Measurements from ENCODE around the gene AFF1.
"Not testable (repeated sequence)": the region's sequence is repeated elsewhere in the genome, so short reads cannot be mapped to it uniquely, and the experiment has no call there.

Gene AFF1

DNA sequence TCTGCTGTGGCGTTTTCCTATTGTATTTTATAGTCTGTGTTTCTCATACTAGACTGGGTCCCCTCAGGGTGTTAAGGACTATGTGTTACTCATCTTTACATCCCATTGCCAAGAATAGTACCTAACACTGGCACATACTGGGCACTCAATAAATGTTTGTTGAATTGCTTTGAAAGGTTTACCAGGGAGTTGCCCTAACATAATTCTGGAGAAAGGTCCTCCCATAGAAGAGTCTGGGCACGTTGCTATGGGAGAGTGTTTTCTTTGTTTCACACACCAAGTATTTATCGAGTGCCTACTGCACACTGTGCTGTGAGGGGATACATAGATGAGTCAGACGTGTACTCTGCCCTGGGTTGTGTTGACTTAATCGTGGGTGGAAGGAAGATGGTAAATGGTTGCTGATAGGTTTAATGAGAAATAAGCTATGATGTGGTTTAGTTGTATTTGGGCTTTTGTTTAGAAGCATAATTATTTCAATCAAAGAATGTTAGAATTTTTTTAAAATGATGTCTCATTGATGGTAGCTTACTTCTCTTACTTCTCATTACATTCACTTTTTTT, 42.9 kb downstream of the AFF1 start:
- no peak for DNase-seq (ENCODE audit: low read depth in 1 of 2, low spot score in 1 of 2)

DNA sequence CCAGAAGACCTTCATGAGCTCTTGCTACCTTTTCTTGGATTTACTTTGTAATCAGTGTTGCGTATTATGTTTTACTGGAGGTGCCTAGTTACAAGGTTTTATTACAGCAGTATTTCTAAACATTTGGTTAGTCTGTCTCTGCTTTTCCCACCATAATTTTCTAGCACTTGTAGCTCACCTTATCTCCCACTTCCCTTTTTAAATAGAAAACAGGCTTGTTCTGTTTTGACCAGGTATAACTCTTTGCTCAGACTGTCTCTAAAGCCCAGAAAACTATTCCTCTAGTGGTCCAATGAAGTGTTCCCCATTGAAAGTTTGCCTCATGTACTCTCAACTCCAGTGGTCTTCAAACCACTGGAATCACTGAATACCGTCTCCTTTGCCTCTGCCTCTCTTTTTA, 43.9 kb downstream of the AFF1 start:
- no peak for DNase-seq (ENCODE audit: low read depth in 1 of 2, low spot score in 1 of 2)

DNA sequence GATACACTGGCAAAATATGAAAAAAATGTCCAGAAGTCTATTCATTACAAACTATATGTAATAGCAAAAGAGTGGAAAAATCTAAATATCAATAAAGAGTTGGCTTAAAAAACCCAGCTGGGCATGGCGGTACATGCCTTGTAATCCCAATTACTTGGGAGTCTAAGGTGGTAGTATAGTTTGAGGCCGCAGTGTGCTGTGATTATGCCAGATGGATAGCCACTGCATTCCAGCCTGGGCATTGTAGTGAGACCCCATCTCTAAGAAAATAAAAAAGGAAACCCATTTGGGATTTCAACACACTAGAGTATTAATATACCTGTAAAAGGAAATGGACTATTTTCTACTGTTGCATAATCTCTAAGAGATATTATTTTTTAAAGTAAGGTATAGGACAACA, 45.4 kb downstream of the AFF1 start:
- no peak for DNase-seq (ENCODE audit: low read depth in 1 of 2, low spot score in 1 of 2)

DNA sequence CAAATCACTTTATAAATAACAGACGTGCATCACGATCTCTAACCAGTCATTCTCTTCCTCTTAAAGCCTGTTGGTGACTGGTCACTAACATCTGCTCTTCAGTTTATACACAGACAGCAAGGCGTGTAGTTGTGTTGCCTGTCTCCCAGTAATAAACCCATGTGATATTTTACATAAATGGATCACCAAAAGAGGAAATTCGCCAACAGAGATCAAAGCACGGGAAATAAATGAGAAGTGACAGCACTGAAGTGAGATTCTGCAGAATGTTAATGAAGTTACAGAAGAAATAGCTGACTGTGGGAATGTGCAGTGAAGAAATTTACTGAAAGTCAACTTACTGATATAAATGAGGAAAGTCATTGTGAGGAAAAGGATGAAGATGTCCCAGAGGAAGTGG, 47.0 kb downstream of the AFF1 start:
- DNase-seq (ENCODE audit: low read depth in 1 of 2, low spot score in 1 of 2), result no peak

DNA sequence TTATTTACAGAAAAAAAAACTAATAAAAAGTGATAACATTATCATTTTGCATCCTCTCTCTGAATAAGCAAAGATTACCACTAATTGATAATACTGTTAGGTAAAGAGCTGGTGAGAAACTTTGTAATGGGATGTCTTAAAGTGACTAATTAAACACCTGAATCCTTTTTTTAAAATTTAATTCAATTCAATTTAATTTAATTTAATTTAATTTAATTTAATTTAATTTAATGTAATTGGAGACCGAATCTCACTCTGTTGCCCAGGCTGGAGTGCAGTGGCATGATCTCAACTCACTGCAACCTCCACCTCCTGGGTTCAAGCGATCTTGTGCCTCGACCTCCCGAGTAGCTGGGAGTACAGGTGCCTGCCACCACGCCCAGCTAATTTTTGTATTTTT, 51.0 kb downstream of the AFF1 start:
- not testable (repeated sequence) for DNase-seq (ENCODE audit: low read depth in 1 of 2, low spot score in 1 of 2)

GRCh38 chr4:86989658-86990057, 54.8 kb downstream of the AFF1 start:
- DNase-seq (ENCODE audit: low read depth in 1 of 2, low spot score in 1 of 2), result not testable (repeated sequence)

DNA sequence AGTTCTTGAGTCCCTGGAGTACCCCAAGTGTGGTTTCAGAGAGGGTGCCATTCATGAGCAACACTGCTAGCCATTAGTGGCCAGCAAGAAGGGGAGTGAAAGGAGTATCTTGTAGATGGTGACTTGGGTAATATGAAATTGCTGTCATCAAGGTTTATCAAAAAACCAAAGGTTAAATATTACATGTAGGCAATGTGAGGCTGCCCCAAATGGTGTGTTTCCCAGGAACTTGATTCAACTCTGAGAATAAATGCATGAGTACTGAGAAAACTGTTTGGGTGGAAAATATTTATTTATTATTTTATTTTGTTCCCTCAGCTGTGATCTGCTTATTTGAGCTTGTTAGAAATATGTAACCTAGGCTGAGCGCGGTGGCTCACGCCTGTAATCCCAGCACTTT, 55.7 kb downstream of the AFF1 start:
- DNase-seq (ENCODE audit: low read depth in 1 of 2, low spot score in 1 of 2), result no peak

- no peak for DNase-seq (ENCODE audit: low read depth in 1 of 2, low spot score in 1 of 2)
Observed at GRCh38 chr4:86991994-86992393, 57.2 kb downstream of the AFF1 start.

DNA sequence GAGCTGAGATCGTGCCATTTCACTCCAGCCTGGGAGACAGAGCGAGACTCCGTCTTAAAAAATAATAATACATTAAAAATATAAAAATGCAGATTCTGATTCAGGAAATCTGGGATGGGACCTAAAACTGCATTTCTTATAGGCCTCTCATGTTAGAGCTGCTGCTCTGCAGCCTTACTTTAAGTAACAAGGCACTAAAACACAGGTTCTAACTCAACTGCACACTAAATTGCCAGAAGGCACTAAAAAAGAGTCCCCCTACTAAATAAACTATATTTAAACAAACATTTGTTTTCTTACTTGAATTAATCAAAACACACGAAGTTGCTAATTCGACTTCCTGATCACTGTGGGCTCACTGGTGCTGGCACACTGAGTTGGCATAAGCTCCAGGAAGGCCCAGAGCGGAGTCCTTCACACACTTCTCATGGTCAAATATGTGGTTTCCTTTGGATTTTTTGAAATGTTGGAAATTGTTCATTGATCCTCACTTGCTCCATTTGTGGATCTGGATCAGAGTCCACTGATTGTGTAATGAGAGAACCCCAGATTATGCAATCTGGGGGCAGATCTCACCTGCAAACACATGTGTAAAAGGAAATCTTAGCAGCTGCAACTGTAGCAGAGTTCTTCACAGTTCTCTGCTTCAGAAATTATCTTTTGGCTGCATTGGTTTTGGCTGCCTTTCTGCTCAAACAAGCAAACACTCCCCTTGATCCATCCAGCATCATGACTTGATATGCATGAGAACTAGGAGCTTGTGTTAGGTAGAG, 59.3 kb downstream of the AFF1 start:
- no peak for DNase-seq (ENCODE audit: low read depth in 1 of 2, low spot score in 1 of 2)

DNA sequence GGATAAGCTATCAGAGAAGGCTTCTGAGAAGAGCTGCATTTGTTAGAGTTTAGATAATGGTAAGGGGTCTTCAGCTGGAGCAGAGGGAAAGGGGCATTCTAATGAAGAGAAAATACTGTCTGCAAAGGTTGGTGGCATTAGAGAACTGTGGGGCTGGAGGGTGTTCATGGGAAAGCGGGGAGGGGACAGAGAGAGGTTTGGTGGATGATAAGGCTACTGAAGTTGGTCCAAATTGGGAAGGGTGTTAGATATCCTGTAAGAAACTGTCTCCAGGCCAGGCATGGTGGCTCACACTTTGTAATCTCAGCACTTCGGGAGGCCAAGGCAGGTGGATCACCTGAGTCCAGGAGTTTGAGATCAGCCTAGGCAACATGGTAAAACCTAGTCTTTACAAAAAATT, 59.9 kb downstream of the AFF1 start:
- DNase-seq (ENCODE audit: low read depth in 1 of 2, low spot score in 1 of 2), result no peak

- DNase-seq (ENCODE audit: low read depth in 1 of 2, low spot score in 1 of 2), result not testable (repeated sequence)
Observed at GRCh38 chr4:86996510-86996909, 61.7 kb downstream of the AFF1 start.

DNA sequence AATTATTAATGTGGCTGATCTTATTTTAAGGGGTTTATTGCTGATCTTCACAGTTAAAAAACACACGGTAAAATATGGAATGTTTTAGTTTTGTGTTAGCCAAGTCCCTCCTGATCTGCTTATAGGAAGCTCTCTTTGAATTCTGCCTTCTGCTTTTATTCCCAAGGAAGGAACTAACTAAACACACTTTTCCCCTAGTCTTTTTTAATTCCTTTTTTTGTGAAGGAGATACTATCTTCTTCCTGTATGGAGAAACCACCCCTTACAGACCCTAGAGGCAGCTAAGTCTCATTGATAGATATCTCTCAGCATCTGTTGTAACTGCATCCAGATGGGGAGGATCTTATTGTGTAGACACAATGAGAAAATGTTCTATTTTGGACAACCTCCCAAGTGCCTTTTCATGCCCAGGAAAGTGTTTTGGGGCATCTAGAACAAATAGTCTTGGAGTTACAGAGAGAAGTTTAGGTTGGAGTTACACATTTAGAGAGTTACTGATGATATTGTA, 64.4 kb downstream of the AFF1 start:
- DNase-seq (ENCODE audit: low read depth in 1 of 2, low spot score in 1 of 2), result no peak

- DNase-seq (ENCODE audit: low read depth in 1 of 2, low spot score in 1 of 2), result no peak
Observed at GRCh38 chr4:87002682-87003043, 67.9 kb downstream of the AFF1 start.

DNA sequence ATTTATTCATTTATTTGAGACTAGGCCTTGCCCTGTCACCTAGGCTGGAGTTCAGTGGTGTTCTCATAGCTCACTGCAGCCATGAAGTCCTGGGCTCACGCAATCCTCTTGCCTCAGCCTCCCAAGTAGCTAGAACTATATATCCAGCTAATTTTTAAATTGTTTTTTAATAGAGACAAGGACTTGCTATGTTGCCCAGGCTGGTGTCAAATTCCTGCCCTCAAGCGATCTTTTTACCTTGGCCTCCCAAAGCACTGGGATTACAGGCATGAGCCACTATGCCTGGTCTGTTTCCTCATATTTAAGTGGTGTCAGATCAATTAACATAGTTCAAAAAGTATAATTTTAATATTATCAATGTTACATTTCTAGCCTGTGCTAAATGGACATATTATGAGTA, 68.5 kb downstream of the AFF1 start:
- DNase-seq (ENCODE audit: low read depth in 1 of 2, low spot score in 1 of 2), result no peak

GRCh38 chr4:87005369-87005689, 70.5 kb downstream of the AFF1 start:
- no peak for DNase-seq (ENCODE audit: low read depth in 1 of 2, low spot score in 1 of 2)

DNA sequence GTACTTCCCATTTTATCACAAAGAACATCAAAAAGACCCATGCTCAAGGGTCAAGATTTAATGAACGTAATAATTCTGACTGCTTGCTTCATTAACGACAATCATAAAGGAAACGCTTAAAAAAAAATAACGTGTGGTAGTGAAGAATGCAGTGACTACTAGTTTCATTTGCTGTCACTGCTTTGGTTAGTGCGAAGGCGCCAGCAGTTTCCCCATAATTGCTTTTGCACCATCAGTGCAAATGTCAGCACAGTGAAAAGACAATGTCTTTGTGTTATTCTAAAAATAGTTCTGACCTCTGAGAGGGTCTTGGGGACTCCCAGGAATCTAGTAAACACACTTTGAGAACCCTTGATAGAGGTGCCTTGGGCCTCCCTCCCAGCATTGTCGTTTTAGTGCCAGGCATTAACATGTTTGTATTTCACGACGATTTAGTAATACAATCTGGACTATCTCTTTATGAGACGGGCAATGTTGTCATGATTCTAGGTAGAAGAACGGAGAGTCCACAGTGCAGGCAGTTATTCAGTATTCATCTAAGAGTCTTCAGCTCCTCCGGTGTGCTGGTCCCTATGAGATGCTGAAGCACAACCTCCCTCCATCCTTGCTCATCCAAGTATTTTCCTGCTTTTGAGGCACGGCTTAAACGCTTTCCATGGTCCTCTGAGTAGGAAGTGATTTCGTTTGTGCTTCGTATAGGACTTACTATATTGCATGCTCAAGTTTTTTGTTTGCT, 71.0 kb downstream of the AFF1 start:
- no peak for DNase-seq (ENCODE audit: low read depth in 1 of 2, low spot score in 1 of 2)

- DNase-seq (ENCODE audit: low read depth in 1 of 2, low spot score in 1 of 2), result no peak
Observed at GRCh38 chr4:87006426-87006675, 71.5 kb downstream of the AFF1 start.

GRCh38 chr4:87006676-87007527, 72.1 kb downstream of the AFF1 start:
- peak; percentile 70 to 83 for DNase-seq (ENCODE audit: low read depth in 1 of 2, low spot score in 1 of 2)

GRCh38 chr4:87007528-87008446, 73.0 kb downstream of the AFF1 start:
- DNase-seq (ENCODE audit: low read depth in 1 of 2, low spot score in 1 of 2), result peak in 1 of 2 donors; percentile 16

GRCh38 chr4:87009095-87009648, 74.4 kb downstream of the AFF1 start:
- DNase-seq (ENCODE audit: low read depth in 1 of 2, low spot score in 1 of 2), result no peak

Data from stimulated activated CD4-positive, alpha-beta T cell treated with anti-CD3 and anti-CD28 coated beads, Interleukin-15, amount 100 ng/mL, for 1 hour (primary cell).